GM19025 (cell line): ENCODE measurements around the gene SYNM.

Source experiments
- ATAC-seq: cut with Tn5 transposase; IDR thresholded peaks from one replicate; pipeline ENCODE4 v1.9.1; 2021; ENCODE audit warnings: mild to moderate bottlenecking, low read depth, moderate library complexity; ENCODE audit not compliant: unreplicated experiment

Gene SYNM

GRCh38 chr15:99085413-99086326 lies 19.2 kb upstream of the SYNM start:
- ATAC-seq: no peak

- ATAC-seq: no peak
These were observed 18.6 kb upstream of the SYNM start for GRCh38 chr15:99086327-99086667.

- ATAC-seq: no peak
These were observed 17.4 kb upstream of the SYNM start for GRCh38 chr15:99087405-99087943.

- peak; percentile 99 for ATAC-seq
These were observed 14.7 kb upstream of the SYNM start for GRCh38 chr15:99090011-99090699.

GRCh38 chr15:99090938-99091337 lies 13.9 kb upstream of the SYNM start:
- ATAC-seq: no peak

GRCh38 chr15:99092554-99093172 lies 12.2 kb upstream of the SYNM start:
- ATAC-seq: no peak

GRCh38 chr15:99095626-99096025 lies 9.3 kb upstream of the SYNM start:
- no peak for ATAC-seq

GRCh38 chr15:99096173-99096893 lies 8.5 kb upstream of the SYNM start:
- ATAC-seq: no peak

GRCh38 chr15:99096894-99097426 lies 7.9 kb upstream of the SYNM start:
- ATAC-seq: no peak

GRCh38 chr15:99097441-99098410 lies 7.2 kb upstream of the SYNM start:
- no peak for ATAC-seq

GRCh38 chr15:99098426-99098825 lies 6.5 kb upstream of the SYNM start:
- no peak for ATAC-seq

- ATAC-seq: no peak
These were observed 5.9 kb upstream of the SYNM start for GRCh38 chr15:99098991-99099390.

GRCh38 chr15:99099661-99100060 lies 5.2 kb upstream of the SYNM start:
- no peak for ATAC-seq

- peak; percentile 27 for ATAC-seq
These were observed 4.4 kb upstream of the SYNM start for GRCh38 chr15:99100245-99101173.

GRCh38 chr15:99101501-99101900 lies 3.4 kb upstream of the SYNM start:
- ATAC-seq: no peak

GRCh38 chr15:99102332-99103235 lies 2.3 kb upstream of the SYNM start:
- ATAC-seq: no peak

- ATAC-seq: no peak
These were observed 1.6 kb upstream of the SYNM start for GRCh38 chr15:99103279-99103678.
